Measurements from ENCODE around the gene OXSR1.

Gene OXSR1

DNA sequence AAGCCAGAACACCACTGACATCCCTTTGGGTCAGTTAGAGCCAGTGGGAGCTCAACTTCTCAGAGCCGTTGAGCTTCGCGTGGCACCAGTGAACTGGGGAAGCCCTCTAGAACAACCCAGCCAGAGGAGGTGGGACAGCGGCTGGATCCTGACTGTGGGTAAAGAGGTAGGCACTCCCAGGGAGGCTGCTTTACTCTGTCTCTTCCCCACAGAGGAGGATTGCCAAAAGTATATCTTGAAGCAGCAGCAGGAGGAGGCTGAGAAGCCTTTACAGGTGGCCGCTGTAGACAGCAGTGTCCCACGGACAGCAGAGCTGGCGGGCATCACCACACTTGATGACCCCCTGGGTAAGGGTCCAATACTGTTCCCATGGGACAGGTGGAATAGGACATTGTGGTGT lies 25.7 kb upstream of the OXSR1 start:
- in situ Hi-C loops (cut with HindIII; ENCODE audit: low pct_ligation_motif_present, low pct_unique_long_range_greater_than_20kb, low sequenced_read_pairs), result no loop called here
- no peak for DNase-seq

DNA sequence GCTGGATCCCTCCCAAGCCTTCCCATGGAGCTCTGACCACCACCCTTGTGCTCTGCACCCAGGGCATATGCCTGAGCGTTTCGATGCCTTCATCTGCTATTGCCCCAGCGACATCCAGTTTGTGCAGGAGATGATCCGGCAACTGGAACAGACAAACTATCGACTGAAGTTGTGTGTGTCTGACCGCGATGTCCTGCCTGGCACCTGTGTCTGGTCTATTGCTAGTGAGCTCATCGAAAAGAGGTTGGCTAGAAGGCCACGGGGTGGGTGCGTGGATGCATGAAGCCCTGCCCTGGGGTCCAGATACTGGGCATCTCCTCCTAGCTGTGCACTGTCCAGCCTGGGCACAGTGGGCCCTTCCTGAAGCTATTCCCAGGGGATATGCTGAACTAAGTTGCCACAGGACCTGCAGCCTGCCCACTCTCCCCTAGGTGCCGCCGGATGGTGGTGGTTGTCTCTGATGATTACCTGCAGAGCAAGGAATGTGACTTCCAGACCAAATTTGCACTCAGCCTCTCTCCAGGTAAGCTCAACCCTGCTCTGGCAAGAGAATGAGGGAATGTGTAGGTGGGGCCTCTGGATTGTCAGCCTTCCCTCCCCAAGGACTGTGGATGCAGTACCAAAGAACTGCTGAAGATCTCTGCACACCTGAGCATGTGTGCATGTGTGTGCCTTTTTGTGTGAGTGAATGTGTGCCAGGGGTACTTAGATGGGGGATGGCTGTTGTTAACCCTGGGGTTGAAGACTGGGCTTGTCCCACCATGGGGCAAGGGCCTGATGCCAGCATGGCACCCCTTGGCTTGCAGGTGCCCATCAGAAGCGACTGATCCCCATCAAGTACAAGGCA lies 24.8 kb upstream of the OXSR1 start:
- in situ Hi-C loops (cut with HindIII; ENCODE audit: low pct_ligation_motif_present, low pct_unique_long_range_greater_than_20kb, low sequenced_read_pairs), result no loop called here
- DNase-seq, result no peak

DNA sequence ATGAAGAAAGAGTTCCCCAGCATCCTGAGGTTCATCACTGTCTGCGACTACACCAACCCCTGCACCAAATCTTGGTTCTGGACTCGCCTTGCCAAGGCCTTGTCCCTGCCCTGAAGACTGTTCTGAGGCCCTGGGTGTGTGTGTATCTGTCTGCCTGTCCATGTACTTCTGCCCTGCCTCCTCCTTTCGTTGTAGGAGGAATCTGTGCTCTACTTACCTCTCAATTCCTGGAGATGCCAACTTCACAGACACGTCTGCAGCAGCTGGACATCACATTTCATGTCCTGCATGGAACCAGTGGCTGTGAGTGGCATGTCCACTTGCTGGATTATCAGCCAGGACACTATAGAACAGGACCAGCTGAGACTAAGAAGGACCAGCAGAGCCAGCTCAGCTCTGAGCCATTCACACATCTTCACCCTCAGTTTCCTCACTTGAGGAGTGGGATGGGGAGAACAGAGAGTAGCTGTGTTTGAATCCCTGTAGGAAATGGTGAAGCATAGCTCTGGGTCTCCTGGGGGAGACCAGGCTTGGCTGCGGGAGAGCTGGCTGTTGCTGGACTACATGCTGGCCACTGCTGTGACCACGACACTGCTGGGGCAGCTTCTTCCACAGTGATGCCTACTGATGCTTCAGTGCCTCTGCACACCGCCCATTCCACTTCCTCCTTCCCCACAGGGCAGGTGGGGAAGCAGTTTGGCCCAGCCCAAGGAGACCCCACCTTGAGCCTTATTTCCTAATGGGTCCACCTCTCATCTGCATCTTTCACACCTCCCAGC lies 24.0 kb upstream of the OXSR1 start:
- DNase-seq, result no peak
- in situ Hi-C loops (cut with HindIII; ENCODE audit: low pct_ligation_motif_present, low pct_unique_long_range_greater_than_20kb, low sequenced_read_pairs), result no loop called here

DNA sequence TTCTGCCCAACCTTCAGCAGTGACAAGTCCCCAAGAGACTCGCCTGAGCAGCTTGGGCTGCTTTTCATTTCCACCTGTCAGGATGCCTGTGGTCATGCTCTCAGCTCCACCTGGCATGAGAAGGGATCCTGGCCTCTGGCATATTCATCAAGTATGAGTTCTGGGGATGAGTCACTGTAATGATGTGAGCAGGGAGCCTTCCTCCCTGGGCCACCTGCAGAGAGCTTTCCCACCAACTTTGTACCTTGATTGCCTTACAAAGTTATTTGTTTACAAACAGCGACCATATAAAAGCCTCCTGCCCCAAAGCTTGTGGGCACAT lies 23.4 kb upstream of the OXSR1 start:
- in situ Hi-C loops (cut with HindIII; ENCODE audit: low pct_ligation_motif_present, low pct_unique_long_range_greater_than_20kb, low sequenced_read_pairs), result no loop called here
- no peak for DNase-seq

DNA sequence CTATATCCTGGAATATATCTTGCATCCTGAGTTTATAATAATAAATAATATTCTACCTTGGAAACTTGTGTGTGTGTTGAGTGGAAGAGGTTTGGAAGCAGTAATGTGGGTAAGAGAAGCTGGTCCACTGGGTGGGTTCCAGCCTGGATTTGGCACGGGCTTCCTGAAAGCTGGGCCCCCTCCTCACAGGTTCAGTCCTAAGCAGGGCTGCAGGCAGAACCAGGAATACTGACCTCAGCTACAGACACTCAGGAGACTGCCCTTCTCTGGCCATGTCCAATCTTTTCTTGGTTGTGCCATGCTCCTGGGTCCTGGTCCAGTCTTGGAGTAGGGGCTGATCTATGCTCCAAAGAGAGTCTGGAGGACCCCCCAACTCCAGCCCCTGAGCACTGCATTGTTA lies 22.4 kb upstream of the OXSR1 start:
- in situ Hi-C loops (cut with HindIII; ENCODE audit: low pct_ligation_motif_present, low pct_unique_long_range_greater_than_20kb, low sequenced_read_pairs), result no loop called here

DNA sequence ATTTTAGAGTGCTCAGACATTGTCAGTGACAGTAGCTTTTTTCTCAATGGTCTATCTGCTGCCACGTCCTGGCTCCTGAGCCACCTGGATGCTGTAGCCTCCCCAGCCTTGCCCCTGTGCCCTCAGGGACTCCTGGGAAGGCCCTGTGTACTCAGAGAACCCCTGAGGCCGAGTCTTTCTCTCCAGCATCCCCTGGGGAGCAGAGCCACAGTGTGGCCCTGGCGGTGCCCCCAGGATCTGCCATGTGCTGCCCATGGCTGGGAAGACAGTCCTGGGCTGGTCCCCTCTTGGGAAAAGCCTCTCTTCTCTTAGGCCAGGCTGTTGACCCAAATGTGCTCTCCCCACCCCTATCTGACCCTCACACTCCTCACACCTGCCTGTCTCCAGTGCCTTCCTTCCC lies 21.8 kb upstream of the OXSR1 start:
- DNase-seq, result no peak
- in situ Hi-C loops (cut with HindIII; ENCODE audit: low pct_ligation_motif_present, low pct_unique_long_range_greater_than_20kb, low sequenced_read_pairs), result no loop called here

More for the DNA sequence above, 22.4 kb upstream of the OXSR1 start:
- DNase-seq, result no peak

DNA sequence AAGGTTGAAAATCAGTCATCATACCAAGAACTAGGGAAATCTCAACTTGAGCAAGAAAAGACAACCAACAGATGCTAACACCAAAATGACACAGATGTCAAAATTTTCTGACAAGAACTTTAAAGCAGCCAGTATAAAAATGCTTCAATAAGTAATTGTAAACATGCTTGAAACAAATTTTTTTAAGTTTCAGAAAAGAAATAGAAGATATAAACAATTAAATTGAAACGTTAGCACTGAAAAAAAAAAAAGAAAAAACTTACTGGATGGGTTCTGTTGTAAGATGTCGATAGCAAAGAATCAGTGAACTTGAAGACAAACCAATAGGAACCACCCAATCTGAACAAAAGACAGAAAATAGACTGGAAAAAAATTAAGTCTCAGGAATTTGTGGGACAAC lies 18.8 kb upstream of the OXSR1 start:
- DNase-seq, result no peak
- in situ Hi-C loops (cut with HindIII; ENCODE audit: low pct_ligation_motif_present, low pct_unique_long_range_greater_than_20kb, low sequenced_read_pairs), result no loop called here

DNA sequence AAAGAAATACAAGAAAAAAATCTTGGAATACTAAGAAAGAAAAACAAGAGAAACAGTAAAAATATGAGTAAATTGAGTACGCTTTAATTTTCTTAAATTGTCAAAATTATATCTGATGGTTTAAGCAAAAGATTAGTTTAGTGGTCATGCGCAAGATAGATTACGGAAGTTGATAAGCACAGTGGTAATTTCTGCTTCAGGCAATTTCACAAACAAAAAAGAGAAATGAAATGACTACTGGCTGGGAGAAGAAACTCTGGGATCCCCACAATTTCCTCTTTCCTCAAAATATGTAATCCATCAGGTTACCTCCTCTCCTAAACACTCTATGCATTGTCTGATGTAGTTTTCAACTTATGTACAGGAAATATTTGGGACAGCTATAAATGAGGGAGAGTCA lies 17.9 kb upstream of the OXSR1 start:
- DNase-seq, result no peak
- in situ Hi-C loops (cut with HindIII; ENCODE audit: low pct_ligation_motif_present, low pct_unique_long_range_greater_than_20kb, low sequenced_read_pairs), result no loop called here

DNA sequence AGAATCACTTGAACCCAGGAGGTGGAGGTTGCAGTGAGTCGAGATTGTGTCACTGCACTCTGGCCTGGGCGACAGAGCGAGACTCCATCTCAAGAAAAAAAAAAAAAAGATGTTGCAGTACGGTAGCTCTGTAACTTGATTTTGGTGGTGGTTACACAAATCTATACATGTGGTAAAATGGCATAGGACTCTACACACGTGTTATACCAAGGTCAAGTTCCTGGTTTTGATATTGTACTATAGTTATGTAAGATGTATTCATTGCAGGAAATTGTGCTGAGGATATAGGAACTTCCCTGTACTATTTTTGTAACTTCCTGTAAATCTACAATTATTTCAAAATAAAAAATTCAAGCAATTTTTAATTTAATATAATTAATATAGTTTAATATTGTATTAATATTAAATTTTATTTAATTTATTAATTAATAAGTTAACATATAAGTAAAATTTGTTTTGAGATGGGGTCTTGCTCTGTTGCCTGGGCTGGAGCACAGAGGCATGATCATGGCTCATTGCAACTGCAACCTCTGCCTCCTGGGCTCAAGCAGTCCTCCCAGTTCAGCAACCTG lies 16.9 kb upstream of the OXSR1 start:
- DNase-seq, result no peak
- in situ Hi-C loops (cut with HindIII; ENCODE audit: low pct_ligation_motif_present, low pct_unique_long_range_greater_than_20kb, low sequenced_read_pairs), result no loop called here

DNA sequence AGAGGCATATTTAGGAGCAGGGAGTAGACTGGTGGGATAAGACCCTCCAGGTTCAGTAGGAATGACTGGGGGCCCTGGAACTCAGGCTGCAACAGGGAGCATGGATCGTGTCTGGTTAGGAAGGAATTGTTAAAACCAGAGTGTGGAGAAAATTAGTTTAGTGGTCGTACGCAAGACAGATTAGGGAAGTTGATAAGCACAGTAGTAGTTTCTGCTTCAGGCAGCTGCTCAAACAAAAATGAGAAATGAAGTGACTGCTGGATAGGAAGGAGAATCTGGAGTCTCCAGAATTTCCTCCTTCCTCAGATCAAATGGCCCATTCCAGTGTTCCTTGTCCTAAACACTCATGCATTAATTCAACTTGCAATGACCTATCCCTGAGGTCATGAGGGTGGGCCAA lies 15.6 kb upstream of the OXSR1 start:
- no peak for DNase-seq
- in situ Hi-C loops (cut with HindIII; ENCODE audit: low pct_ligation_motif_present, low pct_unique_long_range_greater_than_20kb, low sequenced_read_pairs), result no loop called here

DNA sequence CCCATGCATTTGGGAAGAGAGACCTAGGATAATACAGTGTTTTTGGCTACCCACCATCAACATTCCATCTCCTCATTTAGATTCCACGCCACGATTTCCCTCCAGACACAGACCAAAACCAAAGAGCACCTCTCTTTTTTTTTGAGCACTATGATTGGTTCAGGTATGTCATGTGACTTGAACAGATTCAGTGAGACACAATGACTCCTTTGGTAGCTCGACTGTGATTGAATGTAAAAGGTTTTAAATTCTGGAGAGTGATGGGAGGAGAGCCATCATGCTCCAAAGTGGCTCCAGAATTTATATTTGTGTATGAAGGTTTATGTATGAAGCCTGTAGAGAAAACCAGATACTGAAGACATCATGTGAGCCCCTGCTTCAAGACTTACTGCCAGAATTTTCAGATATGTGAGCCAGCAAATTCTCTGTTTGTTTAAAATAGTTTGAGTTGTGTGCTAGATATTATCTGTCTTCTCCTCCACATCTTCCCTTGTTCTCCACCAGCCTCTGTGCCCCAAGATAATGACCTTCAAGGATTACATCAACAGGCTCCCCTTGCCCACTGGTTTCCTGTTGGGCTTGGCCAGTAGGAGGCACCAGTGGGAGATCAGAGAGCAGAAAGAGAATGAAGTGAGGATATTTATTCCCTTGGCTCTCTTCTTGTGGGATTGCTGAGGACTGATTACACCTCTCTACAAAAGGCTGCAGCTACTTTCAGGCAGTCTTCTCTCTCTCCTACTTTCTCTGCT lies 14.4 kb upstream of the OXSR1 start:
- no peak for DNase-seq
- in situ Hi-C loops (cut with HindIII; ENCODE audit: low pct_ligation_motif_present, low pct_unique_long_range_greater_than_20kb, low sequenced_read_pairs), result no loop called here

DNA sequence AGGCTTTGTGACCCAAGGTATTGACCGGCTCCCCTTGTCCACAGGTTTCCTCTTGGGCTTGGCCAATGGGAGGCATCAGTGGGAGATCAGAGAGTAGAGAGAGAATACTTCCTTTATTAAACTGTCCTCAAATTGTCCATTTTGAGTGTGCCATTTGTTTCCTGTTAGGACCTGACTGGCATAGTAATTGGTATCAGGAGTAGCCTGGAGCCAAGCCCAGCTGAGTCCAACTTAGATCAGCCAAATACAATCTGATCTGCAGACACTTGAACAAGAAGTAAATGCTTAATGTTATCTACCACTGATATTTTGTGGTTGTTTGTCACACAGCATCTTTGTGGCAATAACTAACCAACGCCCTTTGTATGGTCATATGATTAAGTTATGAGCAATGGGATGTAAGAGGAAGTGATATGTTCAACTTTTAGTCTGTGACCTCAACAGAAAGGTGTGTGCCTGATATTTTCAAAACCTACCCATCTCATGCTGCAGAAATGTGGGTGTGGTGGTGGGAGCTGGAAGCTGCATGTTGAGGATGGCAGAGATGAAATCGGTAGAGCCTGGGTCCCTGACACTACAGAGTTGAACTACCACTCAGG lies 13.6 kb upstream of the OXSR1 start:
- in situ Hi-C loops (cut with HindIII; ENCODE audit: low pct_ligation_motif_present, low pct_unique_long_range_greater_than_20kb, low sequenced_read_pairs), result no loop called here
- DNase-seq, result no peak

DNA sequence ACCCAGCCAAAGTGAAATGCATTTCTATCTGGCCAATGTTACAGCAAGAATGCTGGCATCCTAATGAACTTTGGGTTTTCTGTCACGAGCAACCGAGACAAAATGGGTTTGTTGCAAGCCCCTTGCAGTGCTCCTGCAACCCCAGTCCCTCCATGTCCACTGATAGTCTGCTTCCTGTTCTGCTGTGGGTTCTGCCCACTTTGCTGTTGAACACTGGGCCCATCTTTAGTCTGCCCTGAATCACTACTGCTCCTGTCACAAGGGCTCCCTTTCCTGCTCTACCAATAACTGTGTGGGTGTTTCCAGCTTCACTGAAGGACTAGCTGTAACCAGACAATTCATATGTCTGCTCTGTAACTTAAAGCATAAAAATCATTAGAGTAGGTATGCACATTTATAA lies 12.7 kb upstream of the OXSR1 start:
- in situ Hi-C loops (cut with HindIII; ENCODE audit: low pct_ligation_motif_present, low pct_unique_long_range_greater_than_20kb, low sequenced_read_pairs), result no loop called here

DNA sequence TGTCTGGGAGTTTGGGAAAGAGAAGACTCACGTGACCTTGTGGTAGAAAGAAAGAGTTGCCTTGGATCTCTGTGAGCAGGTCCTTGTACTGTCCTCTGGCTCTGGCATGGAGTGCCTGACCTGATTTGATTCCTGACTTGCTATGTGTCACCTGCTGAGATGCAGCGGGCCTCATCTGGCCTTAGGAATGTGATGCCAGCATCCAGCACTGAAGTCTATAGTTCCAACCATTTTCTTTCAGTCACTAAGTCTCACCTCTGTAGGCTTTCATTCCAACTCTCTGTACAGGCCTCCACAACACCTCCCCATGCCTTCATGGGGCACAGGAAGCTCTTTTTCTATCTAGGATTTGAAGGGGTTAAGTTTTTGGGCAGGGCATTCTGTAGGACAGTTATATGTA lies 12.1 kb upstream of the OXSR1 start:
- in situ Hi-C loops (cut with HindIII; ENCODE audit: low pct_ligation_motif_present, low pct_unique_long_range_greater_than_20kb, low sequenced_read_pairs), result no loop called here
- no peak for DNase-seq

More for the DNA sequence above, 12.7 kb upstream of the OXSR1 start:
- DNase-seq, result no peak

DNA sequence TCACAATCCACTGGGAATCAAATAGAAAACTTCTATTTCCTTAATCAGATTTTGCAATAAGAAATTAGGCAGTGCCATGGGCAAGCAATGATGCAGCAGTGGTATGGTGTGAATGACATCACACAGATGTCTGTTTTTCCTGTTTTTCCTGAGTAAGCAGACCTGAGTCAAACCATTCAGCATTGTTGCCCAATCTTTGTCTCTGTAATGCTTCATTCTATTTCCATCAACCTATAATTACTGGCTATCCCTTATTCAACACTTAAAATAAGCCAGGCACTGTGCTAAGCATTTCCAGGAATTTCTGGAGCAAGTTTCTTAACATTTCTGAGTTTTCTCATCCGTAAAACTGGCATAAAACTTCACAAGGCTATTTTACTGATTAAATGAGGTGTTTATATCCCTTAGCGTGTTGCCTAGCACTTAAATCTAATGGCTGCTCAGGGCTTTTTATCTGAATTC lies 11.3 kb upstream of the OXSR1 start:
- no peak for DNase-seq
- in situ Hi-C loops (cut with HindIII; ENCODE audit: low pct_ligation_motif_present, low pct_unique_long_range_greater_than_20kb, low sequenced_read_pairs), result no loop called here

DNA sequence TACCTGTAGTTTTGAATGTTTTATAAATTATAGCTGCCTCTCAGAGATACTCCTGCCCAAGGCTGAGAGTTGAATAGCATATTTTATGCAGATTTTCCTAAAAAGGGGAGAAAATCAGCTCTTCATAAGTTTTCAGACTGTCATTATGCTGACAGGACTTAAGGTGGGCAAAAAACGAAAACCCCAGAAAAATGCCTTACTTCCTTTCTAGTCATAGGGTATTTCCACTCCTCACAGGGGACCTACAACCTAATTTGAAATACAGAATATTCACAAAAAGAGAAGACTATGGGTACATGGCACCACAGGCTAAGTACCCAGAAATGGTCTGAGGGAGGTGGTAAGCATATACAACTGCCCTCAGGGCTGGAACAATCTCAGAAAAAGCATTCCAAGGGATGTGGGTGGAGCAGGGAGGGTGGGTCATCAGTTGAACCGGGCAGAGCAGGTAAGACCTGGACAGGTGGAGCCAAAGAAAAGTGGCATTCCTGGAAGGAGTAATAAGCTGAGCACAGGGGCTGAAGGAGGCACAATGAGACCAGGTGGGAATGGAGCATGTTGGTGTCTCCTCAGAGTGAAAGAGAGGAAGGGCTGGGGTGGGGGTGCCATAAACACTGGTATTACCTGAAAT lies 10.6 kb upstream of the OXSR1 start:
- in situ Hi-C loops (cut with HindIII; ENCODE audit: low pct_ligation_motif_present, low pct_unique_long_range_greater_than_20kb, low sequenced_read_pairs), result no loop called here
- no peak for DNase-seq

DNA sequence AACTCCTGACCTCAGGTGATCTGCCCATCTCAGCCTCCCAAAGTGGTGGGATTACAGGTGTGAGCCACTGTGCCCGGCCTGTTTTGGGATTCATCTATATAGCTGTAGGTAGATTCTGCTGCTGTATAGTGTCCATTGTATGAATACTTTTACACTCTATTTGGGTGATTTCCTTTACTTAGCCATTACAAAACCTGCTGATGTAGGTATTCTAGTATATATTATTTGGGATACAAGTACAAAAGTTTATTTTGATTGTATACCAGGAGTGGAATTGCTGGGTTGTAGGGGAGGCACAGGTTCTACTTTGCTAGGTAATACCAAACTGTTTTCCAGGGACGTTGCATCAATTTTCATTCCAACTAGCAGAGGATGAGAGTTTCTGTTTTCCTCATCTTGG lies 9.5 kb upstream of the OXSR1 start:
- in situ Hi-C loops (cut with HindIII; ENCODE audit: low pct_ligation_motif_present, low pct_unique_long_range_greater_than_20kb, low sequenced_read_pairs), result no loop called here
- no peak for DNase-seq

DNA sequence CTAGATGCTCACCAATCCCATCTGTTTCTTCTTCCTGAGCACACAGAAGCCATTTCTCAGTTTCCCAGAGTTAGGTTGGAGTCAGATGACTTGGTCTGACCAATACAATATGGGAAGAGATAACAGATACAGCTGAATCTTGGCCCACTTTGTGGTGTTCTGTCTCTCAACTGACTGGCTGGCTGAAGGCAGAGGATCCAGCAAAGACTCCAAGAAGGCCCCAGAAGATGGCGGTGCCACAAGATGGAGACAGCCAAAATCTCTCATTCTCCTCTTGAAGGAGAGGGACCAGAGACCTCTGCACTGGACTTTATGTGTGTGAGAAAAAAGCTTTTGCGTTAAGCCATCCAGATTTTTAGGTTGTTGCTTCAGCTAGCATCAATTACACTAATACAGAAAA lies 8.2 kb upstream of the OXSR1 start:
- in situ Hi-C loops (cut with HindIII; ENCODE audit: low pct_ligation_motif_present, low pct_unique_long_range_greater_than_20kb, low sequenced_read_pairs), result no loop called here
- DNase-seq, result no peak

Data from ACHN (cell line).